ENCODE results near the gene PROCR.

Gene PROCR

DNA sequence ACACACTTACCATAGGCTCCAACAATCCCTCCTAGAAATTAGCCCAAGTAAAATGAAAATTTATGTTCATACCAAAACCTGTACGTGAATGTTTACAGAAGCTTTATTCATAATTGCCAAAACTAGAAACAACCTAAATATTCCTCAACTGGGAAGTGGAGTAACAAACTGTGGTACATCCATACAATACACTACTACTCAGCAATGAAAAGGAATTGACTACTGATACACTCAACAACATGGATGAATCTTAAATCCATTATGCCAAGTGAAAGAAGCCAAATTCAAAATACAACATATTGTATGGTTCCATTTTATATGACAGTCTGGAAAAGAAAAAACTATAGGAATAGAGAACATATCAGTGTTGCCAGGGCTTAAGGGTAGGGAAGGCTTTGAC lies 34.9 kb downstream of the PROCR start:
- TF ChIP-seq ZFX (IDR thresholded peaks at IDR 0.05; ENCODE audit: borderline replicate concordance) (no peak), CTCF (IDR thresholded peaks at IDR 0.05) (no peak)
- H3K27ac ChIP-seq, result peak overlapping the region; percentile 84; the same call in 1 of the 2 replicates

GRCh38 chr20:35207950-35208611 lies 36.2 kb downstream of the PROCR start:
- TF ChIP-seq CTCF (IDR thresholded peaks at IDR 0.05) (peak; percentile 89), ZFX (IDR thresholded peaks at IDR 0.05; ENCODE audit: borderline replicate concordance) (no peak)
- H3K27ac ChIP-seq, result peak overlapping the region; percentile 84

DNA sequence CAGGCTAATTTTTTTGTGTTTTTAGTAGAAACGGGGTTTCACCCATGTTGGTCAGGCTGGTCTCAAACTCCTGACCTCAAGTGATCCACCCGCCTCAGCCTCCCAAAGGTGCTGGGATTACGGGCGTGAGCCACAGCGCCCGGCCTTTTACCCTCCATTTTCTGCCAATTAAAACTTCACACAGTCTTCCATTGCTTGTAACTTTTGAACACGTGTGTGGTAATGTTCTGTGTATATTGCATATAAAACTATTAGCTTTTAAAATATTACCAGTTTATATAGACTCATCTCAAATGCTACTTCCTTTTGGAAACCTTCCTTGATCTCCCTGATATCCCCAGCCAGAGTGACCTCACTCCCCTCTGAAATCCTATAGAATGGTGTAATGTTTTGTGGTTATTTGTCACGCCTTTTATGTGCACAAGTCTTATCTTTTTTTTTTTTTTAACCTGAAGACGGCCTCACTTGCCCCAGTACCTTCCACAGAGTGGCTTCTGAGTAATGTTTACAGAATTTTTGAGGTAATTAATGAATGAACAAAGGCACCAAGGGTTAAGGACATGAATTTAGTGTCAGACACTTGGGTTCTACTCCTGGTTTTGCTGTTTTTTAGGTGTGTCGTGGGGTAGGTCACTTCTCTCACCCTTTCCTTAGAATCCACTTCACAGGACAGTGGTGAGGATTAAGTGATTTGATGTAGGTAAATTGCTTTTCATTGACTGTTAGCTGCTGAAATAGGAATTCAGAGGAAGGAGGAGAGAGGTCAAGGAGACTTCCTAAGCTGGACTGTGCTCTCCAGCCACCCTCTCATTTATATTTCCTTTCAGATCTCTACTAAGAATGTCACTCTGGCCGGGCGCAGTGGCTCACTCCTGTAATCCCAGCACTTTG lies 43.4 kb downstream of the PROCR start:
- TF ChIP-seq CTCF (IDR thresholded peaks at IDR 0.05) (no peak), ZFX (IDR thresholded peaks at IDR 0.05; ENCODE audit: borderline replicate concordance) (no peak)
- no peak overlapping the region for H3K27ac ChIP-seq

DNA sequence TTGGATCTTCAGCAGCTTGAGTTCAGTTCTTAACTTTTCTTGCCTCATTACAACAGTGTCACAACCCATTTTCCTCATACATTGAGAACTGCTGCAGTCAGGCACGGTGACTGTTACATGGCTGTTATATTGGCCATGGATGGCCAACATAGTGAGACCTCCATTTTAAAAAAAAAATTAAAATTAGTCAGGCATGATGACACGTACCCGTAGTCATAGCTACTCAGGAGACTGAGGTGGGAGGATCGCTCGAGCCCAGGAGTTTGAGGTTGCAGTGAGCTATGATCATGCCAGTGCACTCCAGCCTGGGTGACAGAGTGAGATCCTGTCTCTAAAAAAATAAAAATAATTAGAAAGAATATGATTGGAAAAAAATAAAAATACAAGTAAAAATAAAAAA lies 44.7 kb downstream of the PROCR start:
- TF ChIP-seq CTCF (IDR thresholded peaks at IDR 0.05) (no peak), ZFX (IDR thresholded peaks at IDR 0.05; ENCODE audit: borderline replicate concordance) (no peak)
- H3K27ac ChIP-seq, result no peak overlapping the region

DNA sequence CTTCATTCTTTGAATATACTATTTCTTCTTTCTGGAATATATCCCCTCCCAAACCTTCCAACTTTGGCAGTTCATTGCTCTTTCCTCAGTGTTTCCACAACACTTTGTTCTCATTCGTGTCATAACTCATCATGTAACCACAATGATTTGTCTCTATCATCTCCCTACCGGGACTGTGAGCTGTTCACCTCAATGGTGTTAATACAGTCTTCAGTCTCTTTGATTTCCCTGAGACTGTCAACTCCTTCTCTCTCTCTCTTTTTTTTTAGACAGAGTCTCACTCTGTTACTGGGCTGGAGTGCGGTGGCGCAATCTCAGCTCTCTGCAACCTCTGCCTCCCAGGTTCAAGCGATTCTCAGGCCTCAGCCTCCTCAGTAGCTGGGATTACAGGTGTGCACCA lies 52.1 kb downstream of the PROCR start:
- TF ChIP-seq ZFX (IDR thresholded peaks at IDR 0.05; ENCODE audit: borderline replicate concordance), result no peak
- no peak for TF ChIP-seq CTCF (IDR thresholded peaks at IDR 0.05)
- no peak overlapping the region for H3K27ac ChIP-seq

GRCh38 chr20:35224536-35224935 lies 52.7 kb downstream of the PROCR start:
- TF ChIP-seq ZFX (IDR thresholded peaks at IDR 0.05; ENCODE audit: borderline replicate concordance), result no peak
- no peak for TF ChIP-seq CTCF (IDR thresholded peaks at IDR 0.05)

More at GRCh38 chr20:35224536-35224935, 52.7 kb downstream of the PROCR start:
- H3K27ac ChIP-seq, result no peak overlapping the region
